CD4-positive, alpha-beta memory T cell (primary cell): Measurements from ENCODE around the gene MINAR1. TPM values are rescaled to one million over a fixed set of nuclear protein-coding genes. Genes with fewer than 3 reads are reported as not detected.

Experiments used
- CTCF ChIA-PET: fragments of 350-600 bp; sonication (Branson Sonifier 250); formaldehyde crosslinking; loops from one replicate; lab custom pipeline; 2021; ENCODE audit warnings: inconsistent platforms; ENCODE audit not compliant: partially characterized antibody; lab: Charles Lee
- POLR2A ChIA-PET: fragments of 350-600 bp; sonication (Branson Sonifier 250); formaldehyde crosslinking; loops from one replicate; lab custom pipeline; 2021; ENCODE audit not compliant: partially characterized antibody; lab: Charles Lee
- DNase-seq, 5 donors: peaks; one replicate each; pipeline versions ENCODE4 v3.0.0 to v3.0.0-alpha.2; 2020 to 2022; ENCODE audit warnings: mixed read lengths in 1 of 5
- H3K27ac ChIP-seq: one replicate; pipeline ENCODE4 v1.7.0; 2013; ENCODE audit warnings: low read depth, low read length
- H3K27me3 ChIP-seq: 2 replicates; pipeline ENCODE4 v1.7.0; 2013; ENCODE audit warnings: mild to moderate bottlenecking, low read length, moderate library complexity; ENCODE audit not compliant: insufficient read depth
- H3K36me3 ChIP-seq: 2 replicates; pipeline ENCODE4 v1.7.0; 2013; ENCODE audit warnings: mild to moderate bottlenecking, low read length, moderate library complexity; ENCODE audit not compliant: insufficient read depth
- H3K4me1 ChIP-seq: 2 replicates; pipeline ENCODE4 v1.7.0; 2013; ENCODE audit warnings: mild to moderate bottlenecking, low read length, moderate library complexity; ENCODE audit not compliant: insufficient read depth
- H3K4me3 ChIP-seq, 2 donors: one replicate each; pipeline ENCODE4 v1.7.0; 2013; ENCODE audit warnings: low read length in 2 of 2, mild to moderate bottlenecking in 1 of 2
- H3K9me3 ChIP-seq, 2 donors: one replicate each; pipeline ENCODE4 v1.7.0; 2013; ENCODE audit warnings: low read length in 2 of 2, control low read depth in 1 of 2; ENCODE audit not compliant: control insufficient read depth in 1 of 2
- H3K27ac Mint-ChIP-seq, 7 donors: one replicate each; pipeline ENCODE4 v1.8.0; 2020 to 2021; ENCODE audit warnings: mixed read lengths in 7 of 7, mild to moderate bottlenecking in 6 of 7, inconsistent platforms in 3 of 7, moderate library complexity in 3 of 7
- H3K27me3 Mint-ChIP-seq, 2 donors: one replicate each; pipeline ENCODE4 v1.8.0; 2020 to 2021; ENCODE audit warnings: mixed read lengths in 2 of 2
- H3K36me3 Mint-ChIP-seq, 2 donors: one replicate each; pipeline ENCODE4 v1.8.0; 2020 to 2021; ENCODE audit warnings: mixed read lengths in 2 of 2, inconsistent platforms in 1 of 2, mild to moderate bottlenecking in 1 of 2
- H3K4me1 Mint-ChIP-seq, 4 donors: one replicate each; pipeline ENCODE4 v1.8.0; 2020 to 2021; ENCODE audit warnings: mixed read lengths in 4 of 4, mild to moderate bottlenecking in 1 of 4
- H3K4me3 Mint-ChIP-seq, 8 donors: one replicate each; pipeline ENCODE4 v1.8.0; 2020 to 2021; ENCODE audit warnings: mixed read lengths in 8 of 8, mild to moderate bottlenecking in 7 of 8, moderate library complexity in 6 of 8, inconsistent platforms in 3 of 8
- H3K9me3 Mint-ChIP-seq, 8 donors: one replicate each; pipeline ENCODE4 v1.8.0; 2020 to 2021; ENCODE audit warnings: mixed read lengths in 8 of 8, mild to moderate bottlenecking in 5 of 8, inconsistent platforms in 3 of 8, moderate library complexity in 1 of 8
- intact Hi-C: fragments of 100-400 bp; cut with micrococcal nuclease; formaldehyde crosslinking; loops from one replicate; pipeline ENCODE4 v1.15.1; 2023
- polyA plus RNA-seq, 2 donors: library from polyadenylated mRNA; unstranded; fragments of 300-500 nt; fragmentation: Illumina TruSeq; gene quantifications; one replicate each; pipeline ENCODE4 v1.2.3, GENCODE V29; 2021
- total RNA-seq, 2 experiments: library from RNA; stranded (reverse); gene quantifications; one replicate each; pipeline ENCODE4 v1.2.3, GENCODE V29; 2021

Gene MINAR1
- total and polyA plus RNA-seq, 4 experiments from 2014 or later: 0.07 to 0.32 (median 0.30) TPM; not detected in 1

- Histone ChIP-seq H3K36me3 (no peaks in the 10 kb centered on the region), H3K4me3 (no peak overlapping the region), H3K9me3 (no peaks in the 10 kb centered on the region), H3K4me1 (no peaks in the 10 kb centered on the region), H3K27ac (no peak overlapping the region), H3K27me3 (no peaks in the 10 kb centered on the region)
- Mint-ChIP-seq H3K36me3 (no peaks in the 10 kb centered on the region), H3K27ac (no peak overlapping the region), H3K27me3 (peaks cover 3 to 7% of the 10 kb centered on the region in 2 donors), H3K4me3 (no peak overlapping the region), H3K4me1 (no peaks in the 10 kb centered on the region), H3K9me3 (peaks cover 0 to under 1% (median 0%) of the 10 kb centered on the region in 8 donors)
- CTCF ChIA-PET: interaction anchor here (1.4 kb wide), 1 partner anchor 10 kb away, joined by 4 read pairs; no protein-coding TSS in a partner anchor
- POLR2A ChIA-PET: no interaction called here
- no peak for DNase-seq
- intact Hi-C loops: no loop called here
Observed at GRCh38 chr15:79481793-79482192, 49.7 kb downstream of the MINAR1 start.

Other genes starting within 250 kb of the MINAR1 start
- gene ANKRD34C, start 149.6 kb upstream of the MINAR1 start, total RNA-seq: not detected
- gene ANKRD34C, start 149.6 kb upstream of the MINAR1 start, polyA plus RNA-seq: not detected
- 10 to 100 TPM; 20.2 to 20.8 TPM for gene TMED3, start 121.2 kb upstream of the MINAR1 start, total RNA-seq
- 10 to 100 TPM; 51.7 to 81.0 TPM for gene TMED3, start 121.2 kb upstream of the MINAR1 start, polyA plus RNA-seq